ENCODE measurements around the gene CASP3.
"Not testable (repeated sequence)": the region's sequence is repeated elsewhere in the genome, so short reads cannot be mapped to it uniquely, and the experiment has no call there.

The CASP3 gene

DNA sequence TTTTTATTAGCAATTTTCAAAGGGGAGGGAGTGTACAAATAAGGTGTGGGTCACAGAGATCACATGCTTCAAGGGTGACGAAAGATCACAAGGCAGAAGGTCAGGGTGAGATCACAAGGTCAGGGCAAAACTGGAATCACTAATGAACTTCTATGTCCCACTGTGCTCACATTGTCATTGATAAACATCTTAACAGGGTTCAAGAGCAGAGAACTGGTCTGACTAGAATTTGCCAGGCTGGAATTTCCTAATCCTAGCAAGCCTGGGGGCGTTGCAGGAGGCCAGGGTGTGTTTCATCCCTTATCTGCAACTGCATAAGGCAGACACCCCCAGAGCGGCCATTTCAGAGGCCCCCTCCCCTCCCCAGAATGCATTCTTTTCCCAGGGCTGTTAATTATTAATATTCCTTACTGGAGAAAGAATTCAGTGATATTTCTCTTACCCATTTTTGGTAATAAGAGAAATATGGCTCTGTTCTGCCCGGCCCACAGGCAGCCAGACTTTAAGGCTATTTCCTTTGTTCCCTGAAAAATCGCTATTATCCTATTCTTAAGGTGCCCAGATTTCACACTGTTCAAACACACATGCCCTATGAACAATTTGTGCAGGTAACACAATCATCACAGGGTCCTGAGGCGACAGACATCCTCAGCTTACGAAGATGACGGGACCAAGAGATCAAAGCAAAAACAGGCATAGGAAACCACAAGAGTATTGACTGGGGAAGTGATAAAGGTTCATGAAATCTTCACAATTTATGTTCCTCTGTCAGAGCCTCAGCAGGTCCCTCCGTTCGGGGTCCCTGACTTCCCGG is 23.3 kb downstream of the CASP3 start:
- H3K4me1 ChIP-seq (ENCODE audit: insufficient read depth, low read length); H3K27me3 ChIP-seq (ENCODE audit: control insufficient read depth in 1 of 2, insufficient read depth in 2 of 2, low read length in 2 of 2); H3K9ac ChIP-seq (ENCODE audit: low read length); H3K9me3 ChIP-seq (ENCODE audit: low read length); H3K27ac ChIP-seq (ENCODE audit: low read depth, low read length); H3K4me3 ChIP-seq (ENCODE audit: low read depth in 1 of 2, low read length in 2 of 2): not testable (repeated sequence)
- peaks cover 24% of the 10 kb centered on the region for H3K36me3 ChIP-seq (ENCODE audit: insufficient read depth, low read length)

DNA sequence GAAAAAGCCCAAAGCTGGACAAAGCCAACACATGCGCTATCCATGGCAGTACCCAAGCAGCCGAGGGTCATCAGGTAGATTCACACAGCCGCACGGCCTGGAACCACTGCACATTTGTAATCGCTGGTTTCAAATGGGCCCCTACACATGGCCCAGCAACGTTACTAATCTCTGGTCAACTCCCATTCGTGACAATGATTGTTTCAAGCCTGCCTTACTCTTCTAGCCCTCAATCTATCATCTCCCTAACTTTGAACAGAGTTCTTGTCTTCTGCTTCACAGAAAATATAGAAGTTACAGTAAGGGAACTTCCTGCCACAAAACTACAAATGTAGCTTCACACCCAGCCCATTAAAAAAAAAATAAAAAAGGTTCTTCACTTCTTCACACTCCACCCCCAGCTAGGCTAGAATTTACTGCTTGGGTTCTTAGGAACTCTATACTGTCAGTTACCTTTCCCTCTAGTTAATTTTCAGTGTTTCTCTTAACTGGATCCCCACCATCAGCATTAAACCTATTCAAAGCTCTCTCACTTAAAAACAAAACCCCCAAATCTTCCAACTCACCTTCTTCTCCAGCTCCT is 24.2 kb downstream of the CASP3 start:
- Histone ChIP-seq H3K4me3 (ENCODE audit: low read depth in 1 of 2, low read length in 2 of 2) (no peak overlapping the region), H3K27ac (ENCODE audit: low read depth, low read length) (no peak overlapping the region), H3K9me3 (ENCODE audit: low read length) (no peaks in the 10 kb centered on the region), H3K4me1 (ENCODE audit: insufficient read depth, low read length) (no peaks in the 10 kb centered on the region), H3K9ac (ENCODE audit: low read length) (no peak overlapping the region), H3K27me3 (ENCODE audit: control insufficient read depth in 1 of 2, insufficient read depth in 2 of 2, low read length in 2 of 2) (no peaks in the 10 kb centered on the region), H3K36me3 (ENCODE audit: insufficient read depth, low read length) (peaks cover 16% of the 10 kb centered on the region)

- peaks cover 11% of the 10 kb centered on the region for H3K36me3 ChIP-seq (ENCODE audit: insufficient read depth, low read length)
- not testable (repeated sequence) for H3K27me3 ChIP-seq (ENCODE audit: control insufficient read depth in 1 of 2, insufficient read depth in 2 of 2, low read length in 2 of 2); H3K4me3 ChIP-seq (ENCODE audit: low read depth in 1 of 2, low read length in 2 of 2); H3K9me3 ChIP-seq (ENCODE audit: low read length); H3K9ac ChIP-seq (ENCODE audit: low read length); H3K27ac ChIP-seq (ENCODE audit: low read depth, low read length); H3K4me1 ChIP-seq (ENCODE audit: insufficient read depth, low read length)
Measured at GRCh38 chr4:184624504-184624903, 24.7 kb downstream of the CASP3 start.

GRCh38 chr4:184621518-184621917 is 27.7 kb downstream of the CASP3 start:
- Histone ChIP-seq H3K4me1 (ENCODE audit: insufficient read depth, low read length) (no peaks in the 10 kb centered on the region), H3K4me3 (ENCODE audit: low read depth in 1 of 2, low read length in 2 of 2) (no peak overlapping the region), H3K9ac (ENCODE audit: low read length) (no peak overlapping the region), H3K36me3 (ENCODE audit: insufficient read depth, low read length) (no peaks in the 10 kb centered on the region), H3K27me3 (ENCODE audit: control insufficient read depth in 1 of 2, insufficient read depth in 2 of 2, low read length in 2 of 2) (no peaks in the 10 kb centered on the region), H3K27ac (ENCODE audit: low read depth, low read length) (no peak overlapping the region), H3K9me3 (ENCODE audit: low read length) (no peaks in the 10 kb centered on the region)

GRCh38 chr4:184620212-184620867 is 28.9 kb downstream of the CASP3 start:
- H3K9ac ChIP-seq (ENCODE audit: low read length) = no peak overlapping the region
- no peaks in the 10 kb centered on the region for H3K27me3 ChIP-seq (ENCODE audit: control insufficient read depth in 1 of 2, insufficient read depth in 2 of 2, low read length in 2 of 2)
- no peaks in the 10 kb centered on the region for H3K4me1 ChIP-seq (ENCODE audit: insufficient read depth, low read length)
- no peak overlapping the region for H3K27ac ChIP-seq (ENCODE audit: low read depth, low read length)
- H3K36me3 ChIP-seq (ENCODE audit: insufficient read depth, low read length) = no peaks in the 10 kb centered on the region
- H3K9me3 ChIP-seq (ENCODE audit: low read length) = no peaks in the 10 kb centered on the region
- no peak overlapping the region for H3K4me3 ChIP-seq (ENCODE audit: low read depth in 1 of 2, low read length in 2 of 2)

- no peak overlapping the region for H3K27ac ChIP-seq (ENCODE audit: low read depth, low read length)
- no peaks in the 10 kb centered on the region for H3K27me3 ChIP-seq (ENCODE audit: control insufficient read depth in 1 of 2, insufficient read depth in 2 of 2, low read length in 2 of 2)
Measured at GRCh38 chr4:184617600-184618196, 31.5 kb downstream of the CASP3 start.

GRCh38 chr4:184616633-184617551 is 32.4 kb downstream of the CASP3 start:
- Histone ChIP-seq H3K9ac (ENCODE audit: low read length) (no peak overlapping the region), H3K27ac (ENCODE audit: low read depth, low read length) (no peak overlapping the region), H3K4me1 (ENCODE audit: insufficient read depth, low read length) (no peaks in the 10 kb centered on the region), H3K4me3 (ENCODE audit: low read depth in 1 of 2, low read length in 2 of 2) (no peak overlapping the region), H3K36me3 (ENCODE audit: insufficient read depth, low read length) (no peaks in the 10 kb centered on the region), H3K9me3 (ENCODE audit: low read length) (no peaks in the 10 kb centered on the region), H3K27me3 (ENCODE audit: control insufficient read depth in 1 of 2, insufficient read depth in 2 of 2, low read length in 2 of 2) (no peaks in the 10 kb centered on the region)

More at GRCh38 chr4:184617600-184618196, 31.5 kb downstream of the CASP3 start:
- Histone ChIP-seq H3K9me3 (ENCODE audit: low read length) (no peaks in the 10 kb centered on the region), H3K4me1 (ENCODE audit: insufficient read depth, low read length) (no peaks in the 10 kb centered on the region), H3K9ac (ENCODE audit: low read length) (no peak overlapping the region), H3K36me3 (ENCODE audit: insufficient read depth, low read length) (no peaks in the 10 kb centered on the region), H3K4me3 (ENCODE audit: low read depth in 1 of 2, low read length in 2 of 2) (no peak overlapping the region)

DNA sequence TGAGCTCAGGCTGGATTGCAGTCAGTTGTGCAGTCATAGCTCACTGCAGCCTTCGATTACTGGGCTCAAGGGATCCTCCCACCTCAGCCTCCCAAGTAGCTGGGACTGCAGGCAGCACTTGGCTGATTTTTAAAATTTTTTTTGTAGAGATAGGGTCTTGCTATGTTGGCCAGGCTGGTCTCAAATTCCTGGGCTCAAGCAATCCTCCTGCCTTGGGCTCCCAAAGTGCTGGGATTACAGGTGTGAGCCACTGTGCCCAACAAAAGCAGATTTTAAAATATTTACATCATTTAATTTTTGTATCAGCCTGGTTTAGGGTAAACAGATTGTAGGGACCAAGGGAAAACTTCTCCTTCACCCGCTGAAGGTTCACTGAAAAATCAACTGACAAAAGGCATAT is 33.1 kb downstream of the CASP3 start:
- not testable (repeated sequence) for H3K36me3 ChIP-seq (ENCODE audit: insufficient read depth, low read length); H3K27me3 ChIP-seq (ENCODE audit: control insufficient read depth in 1 of 2, insufficient read depth in 2 of 2, low read length in 2 of 2); H3K4me1 ChIP-seq (ENCODE audit: insufficient read depth, low read length); H3K9me3 ChIP-seq (ENCODE audit: low read length); H3K9ac ChIP-seq (ENCODE audit: low read length); H3K27ac ChIP-seq (ENCODE audit: low read depth, low read length); H3K4me3 ChIP-seq (ENCODE audit: low read depth in 1 of 2, low read length in 2 of 2)

GRCh38 chr4:184614509-184614908 is 34.7 kb downstream of the CASP3 start:
- H3K27me3 ChIP-seq (ENCODE audit: control insufficient read depth in 1 of 2, insufficient read depth in 2 of 2, low read length in 2 of 2) = no peaks in the 10 kb centered on the region
- no peaks in the 10 kb centered on the region for H3K9me3 ChIP-seq (ENCODE audit: low read length)
- H3K9ac ChIP-seq (ENCODE audit: low read length) = no peak overlapping the region
- no peak overlapping the region for H3K27ac ChIP-seq (ENCODE audit: low read depth, low read length)
- H3K36me3 ChIP-seq (ENCODE audit: insufficient read depth, low read length) = no peaks in the 10 kb centered on the region
- H3K4me1 ChIP-seq (ENCODE audit: insufficient read depth, low read length) = no peaks in the 10 kb centered on the region
- H3K4me3 ChIP-seq (ENCODE audit: low read depth in 1 of 2, low read length in 2 of 2) = no peak overlapping the region

DNA sequence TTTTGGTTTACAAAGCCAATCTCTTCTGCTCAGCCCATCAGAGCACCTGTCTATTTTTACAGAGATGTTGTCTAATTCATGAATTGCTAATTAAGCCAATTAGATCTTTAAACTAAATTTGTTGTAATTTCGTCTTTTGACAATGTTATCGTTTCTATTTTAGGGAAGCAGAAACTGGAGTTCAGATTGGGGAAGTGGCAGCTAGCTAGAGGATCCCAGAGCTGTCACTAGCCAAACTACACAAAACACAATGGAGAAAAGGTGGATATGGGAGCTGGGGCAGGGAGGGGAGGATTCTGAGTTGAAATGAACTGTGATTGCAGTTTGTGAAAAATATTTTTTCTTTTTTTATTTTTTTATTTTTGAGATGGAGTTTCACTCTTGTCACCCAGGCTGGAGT is 35.8 kb downstream of the CASP3 start:
- Histone ChIP-seq H3K4me3 (ENCODE audit: low read depth in 1 of 2, low read length in 2 of 2) (no peak overlapping the region), H3K9me3 (ENCODE audit: low read length) (no peaks in the 10 kb centered on the region), H3K4me1 (ENCODE audit: insufficient read depth, low read length) (no peaks in the 10 kb centered on the region), H3K27me3 (ENCODE audit: control insufficient read depth in 1 of 2, insufficient read depth in 2 of 2, low read length in 2 of 2) (no peaks in the 10 kb centered on the region), H3K27ac (ENCODE audit: low read depth, low read length) (no peak overlapping the region), H3K36me3 (ENCODE audit: insufficient read depth, low read length) (no peaks in the 10 kb centered on the region), H3K9ac (ENCODE audit: low read length) (no peak overlapping the region)

DNA sequence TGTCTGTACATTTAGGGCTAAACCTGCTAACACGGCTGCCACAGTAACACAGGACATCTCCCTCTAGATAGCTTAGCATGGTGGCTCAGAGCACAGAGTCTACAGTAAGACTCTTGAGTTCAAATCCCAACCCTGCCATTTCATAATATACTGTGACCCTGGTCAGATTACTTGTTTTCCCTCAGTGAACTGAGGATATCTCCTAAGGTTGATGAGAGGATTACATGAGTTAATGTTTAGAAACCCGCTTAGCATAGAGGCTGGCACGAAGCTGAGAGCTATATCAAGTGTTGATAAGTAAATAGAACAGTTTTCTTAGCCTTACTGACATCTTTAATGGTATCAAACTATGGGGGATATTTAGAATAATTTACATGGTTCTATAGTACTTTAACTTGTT is 37.2 kb downstream of the CASP3 start:
- H3K4me3 ChIP-seq (ENCODE audit: low read depth in 1 of 2, low read length in 2 of 2) = no peak overlapping the region
- H3K9ac ChIP-seq (ENCODE audit: low read length) = no peak overlapping the region
- H3K27me3 ChIP-seq (ENCODE audit: control insufficient read depth in 1 of 2, insufficient read depth in 2 of 2, low read length in 2 of 2) = no peaks in the 10 kb centered on the region
- H3K27ac ChIP-seq (ENCODE audit: low read depth, low read length) = no peak overlapping the region
- H3K4me1 ChIP-seq (ENCODE audit: insufficient read depth, low read length) = no peaks in the 10 kb centered on the region
- H3K9me3 ChIP-seq (ENCODE audit: low read length) = no peaks in the 10 kb centered on the region
- no peaks in the 10 kb centered on the region for H3K36me3 ChIP-seq (ENCODE audit: insufficient read depth, low read length)

Measured in muscle layer of colon (tissue), 2 donors.